ENCODE results near the gene MARK4.

GRCh38 chr19:45275370-45275971, 24.4 kb downstream of the MARK4 start:
- TF ChIP-seq, protein P1, sequence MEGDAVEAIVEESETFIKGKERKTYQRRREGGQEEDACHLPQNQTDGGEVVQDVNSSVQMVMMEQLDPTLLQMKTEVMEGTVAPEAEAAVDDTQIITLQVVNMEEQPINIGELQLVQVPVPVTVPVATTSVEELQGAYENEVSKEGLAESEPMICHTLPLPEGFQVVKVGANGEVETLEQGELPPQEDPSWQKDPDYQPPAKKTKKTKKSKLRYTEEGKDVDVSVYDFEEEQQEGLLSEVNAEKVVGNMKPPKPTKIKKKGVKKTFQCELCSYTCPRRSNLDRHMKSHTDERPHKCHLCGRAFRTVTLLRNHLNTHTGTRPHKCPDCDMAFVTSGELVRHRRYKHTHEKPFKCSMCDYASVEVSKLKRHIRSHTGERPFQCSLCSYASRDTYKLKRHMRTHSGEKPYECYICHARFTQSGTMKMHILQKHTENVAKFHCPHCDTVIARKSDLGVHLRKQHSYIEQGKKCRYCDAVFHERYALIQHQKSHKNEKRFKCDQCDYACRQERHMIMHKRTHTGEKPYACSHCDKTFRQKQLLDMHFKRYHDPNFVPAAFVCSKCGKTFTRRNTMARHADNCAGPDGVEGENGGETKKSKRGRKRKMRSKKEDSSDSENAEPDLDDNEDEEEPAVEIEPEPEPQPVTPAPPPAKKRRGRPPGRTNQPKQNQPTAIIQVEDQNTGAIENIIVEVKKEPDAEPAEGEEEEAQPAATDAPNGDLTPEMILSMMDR (conservative IDR thresholded peaks at IDR 0.05; ENCODE audit: low read depth in 2 of 2) = no peak
- no peak for TF ChIP-seq EZH2 (IDR thresholded peaks at IDR 0.05; ENCODE audit: low read depth, unreplicated experiment)
- no peak for TF ChIP-seq JUNB (IDR thresholded peaks at IDR 0.05; ENCODE audit: unreplicated experiment)
- TF ChIP-seq, protein P2, sequence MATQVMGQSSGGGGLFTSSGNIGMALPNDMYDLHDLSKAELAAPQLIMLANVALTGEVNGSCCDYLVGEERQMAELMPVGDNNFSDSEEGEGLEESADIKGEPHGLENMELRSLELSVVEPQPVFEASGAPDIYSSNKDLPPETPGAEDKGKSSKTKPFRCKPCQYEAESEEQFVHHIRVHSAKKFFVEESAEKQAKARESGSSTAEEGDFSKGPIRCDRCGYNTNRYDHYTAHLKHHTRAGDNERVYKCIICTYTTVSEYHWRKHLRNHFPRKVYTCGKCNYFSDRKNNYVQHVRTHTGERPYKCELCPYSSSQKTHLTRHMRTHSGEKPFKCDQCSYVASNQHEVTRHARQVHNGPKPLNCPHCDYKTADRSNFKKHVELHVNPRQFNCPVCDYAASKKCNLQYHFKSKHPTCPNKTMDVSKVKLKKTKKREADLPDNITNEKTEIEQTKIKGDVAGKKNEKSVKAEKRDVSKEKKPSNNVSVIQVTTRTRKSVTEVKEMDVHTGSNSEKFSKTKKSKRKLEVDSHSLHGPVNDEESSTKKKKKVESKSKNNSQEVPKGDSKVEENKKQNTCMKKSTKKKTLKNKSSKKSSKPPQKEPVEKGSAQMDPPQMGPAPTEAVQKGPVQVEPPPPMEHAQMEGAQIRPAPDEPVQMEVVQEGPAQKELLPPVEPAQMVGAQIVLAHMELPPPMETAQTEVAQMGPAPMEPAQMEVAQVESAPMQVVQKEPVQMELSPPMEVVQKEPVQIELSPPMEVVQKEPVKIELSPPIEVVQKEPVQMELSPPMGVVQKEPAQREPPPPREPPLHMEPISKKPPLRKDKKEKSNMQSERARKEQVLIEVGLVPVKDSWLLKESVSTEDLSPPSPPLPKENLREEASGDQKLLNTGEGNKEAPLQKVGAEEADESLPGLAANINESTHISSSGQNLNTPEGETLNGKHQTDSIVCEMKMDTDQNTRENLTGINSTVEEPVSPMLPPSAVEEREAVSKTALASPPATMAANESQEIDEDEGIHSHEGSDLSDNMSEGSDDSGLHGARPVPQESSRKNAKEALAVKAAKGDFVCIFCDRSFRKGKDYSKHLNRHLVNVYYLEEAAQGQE (IDR thresholded peaks at IDR 0.05; ENCODE audit: unreplicated experiment) = no peak
- no peak for TF ChIP-seq POLR2AphosphoS5 (IDR thresholded peaks at IDR 0.05; ENCODE audit: low read depth)
- TF ChIP-seq EZH2phosphoT487 (IDR thresholded peaks at IDR 0.05; ENCODE audit: unreplicated experiment) = no peak
- TF ChIP-seq, protein P3, sequence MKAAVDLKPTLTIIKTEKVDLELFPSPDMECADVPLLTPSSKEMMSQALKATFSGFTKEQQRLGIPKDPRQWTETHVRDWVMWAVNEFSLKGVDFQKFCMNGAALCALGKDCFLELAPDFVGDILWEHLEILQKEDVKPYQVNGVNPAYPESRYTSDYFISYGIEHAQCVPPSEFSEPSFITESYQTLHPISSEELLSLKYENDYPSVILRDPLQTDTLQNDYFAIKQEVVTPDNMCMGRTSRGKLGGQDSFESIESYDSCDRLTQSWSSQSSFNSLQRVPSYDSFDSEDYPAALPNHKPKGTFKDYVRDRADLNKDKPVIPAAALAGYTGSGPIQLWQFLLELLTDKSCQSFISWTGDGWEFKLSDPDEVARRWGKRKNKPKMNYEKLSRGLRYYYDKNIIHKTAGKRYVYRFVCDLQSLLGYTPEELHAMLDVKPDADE (IDR thresholded peaks at IDR 0.05) = no peak
- TF ChIP-seq CREB1 (CRISPR knock-in tag; IDR thresholded peaks at IDR 0.05; ENCODE audit: low read depth) = no peak
- no peak for TF ChIP-seq ZNF114 (CRISPR knock-in tag; IDR thresholded peaks at IDR 0.05)
- TF ChIP-seq ZNF331 (CRISPR knock-in tag; IDR thresholded peaks at IDR 0.05; ENCODE audit: low read depth) = no peak
- no peak for TF ChIP-seq NANOG (IDR thresholded peaks at IDR 0.05; ENCODE audit: borderline replicate concordance)
